Psoas muscle (tissue), 8 donors: ENCODE data around the gene MEMO1. TPM values are rescaled to one million over a fixed set of nuclear protein-coding genes. Genes with fewer than 3 reads are reported as not detected.
"Not testable (repeated sequence)": the region's sequence is repeated elsewhere in the genome, so short reads cannot be mapped to it uniquely, and the experiment has no call there.

Source experiments
- ATAC-seq, 4 donors: fragments of 200-7000 bp; cut with Tn5 transposase; one replicate each; pipeline ENCODE4 v1.9.1; 2020; ENCODE audit warnings: moderate library complexity in 3 of 4, mild to moderate bottlenecking in 2 of 4
- DNase-seq, 2 donors: peaks; one replicate each; pipeline ENCODE4 v3.0.0-alpha.2; 2020
- H3K27ac ChIP-seq: fragments of 200-600 bp; one replicate; pipeline ENCODE4 v1.8.0; 2022
- H3K27me3 ChIP-seq, 3 donors: fragments of 200-600 bp in 1 of 3; one replicate each; pipeline versions ENCODE4 v1.6.1 to v1.8.0; 2013 to 2022; ENCODE audit warnings: low read length in 2 of 3, mild to moderate bottlenecking in 2 of 3, moderate library complexity in 1 of 3; ENCODE audit not compliant: insufficient read depth in 3 of 3
- H3K36me3 ChIP-seq, 2 donors: fragments of 200-600 bp in 1 of 2; one replicate each; pipeline versions ENCODE4 v1.6.1 to v1.8.0; 2013 to 2022; ENCODE audit warnings: low read depth in 1 of 2, mild to moderate bottlenecking in 1 of 2, moderate library complexity in 1 of 2; ENCODE audit not compliant: insufficient read depth in 1 of 2
- H3K4me1 ChIP-seq: fragments of 200-600 bp; one replicate; pipeline ENCODE4 v1.8.0; 2022
- H3K4me3 ChIP-seq: fragments of 200-600 bp; one replicate; pipeline ENCODE4 v1.8.0; 2022; ENCODE audit warnings: mild to moderate bottlenecking
- H3K9me3 ChIP-seq: fragments of 200-600 bp; one replicate; pipeline ENCODE4 v1.8.0; 2022
- WGBS, 3 donors: extraction: QIAGEN DNeasy Blood & Tissue Kit; methylation state at CpG; one replicate each; pipeline versions ENCODE4 v1.1.6 to v1.1.7; 2013; 5-methylcytosine and 5-hydroxymethylcytosine counted together
- intact Hi-C, 2 donors: fragments of 100-400 bp; cut with DNase I; formaldehyde crosslinking; loops; one replicate each; pipeline versions ENCODE4 v1.11.0 to v1.14.2; 2022
- polyA plus RNA-seq, 3 donors: library from polyadenylated mRNA; stranded (reverse); fragments of 200-250 nt; gene quantifications; one replicate each; pipeline ENCODE4 v1.2.3, GENCODE V29; 2013
- total RNA-seq, 4 donors: library from RNA; stranded (reverse); fragmentation: NEBNext Ultra II Directional in 2 of 4; extraction: Animal tissue kit (Norgen Biotek cat#: 25700) in 2 of 4; gene quantifications; one replicate each; pipeline versions ENCODE4 v1.2.1 to v1.2.4, GENCODE V29; 2021 to 2023
- TF ChIP-seq, protein P1 (sequence below): fragments of 200-600 bp; IDR thresholded peaks from one replicate; pipeline ENCODE4 v1.8.0; 2022; ENCODE audit warnings: antibody characterized with exemption
- donor health status: healthy with polysubstance abuse.
- donor health status: DM: no; HTN: no; CAD: no; lungs with moderate emphysema.
- donor health status: Bipolar disorder and iron deficiency.
- donor health status: healthy.
- donor health status: DM: yes; HTN: yes; CAD: no.
- donor health status: DM: no; HTN: no; CAD: no.
- donor health status: DM: no; HTN: no; CAD: no.
- donor health status: DM: yes; HTN: yes; CAD: no.

The MEMO1 gene
- total and polyA plus RNA-seq, 7 donors, result 40.0 to 86.8 (median 56.0) TPM

DNA sequence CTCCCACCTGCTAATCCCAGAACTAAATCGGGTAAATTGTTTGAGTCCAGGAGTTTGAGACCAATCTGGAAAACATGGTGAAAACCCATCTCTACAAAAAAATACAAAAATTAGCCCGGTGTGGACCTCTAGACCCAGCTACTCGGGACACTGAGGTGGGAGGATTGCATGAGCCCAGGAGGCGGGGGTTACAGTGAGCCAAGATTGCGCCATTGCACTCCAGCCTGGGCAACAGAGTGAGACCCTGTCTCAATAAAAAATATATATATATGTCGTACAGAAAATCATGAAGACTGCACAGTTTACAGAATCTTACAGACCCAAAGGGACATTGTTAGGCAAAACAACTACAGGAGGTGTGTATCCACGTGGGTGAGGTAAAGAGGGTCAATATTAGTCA is 32.8 kb upstream of the MEMO1 start:
- Histone ChIP-seq H3K36me3 (no peaks in the 10 kb centered on the region), H3K27ac (no peak overlapping the region), H3K4me3 (no peak overlapping the region), H3K9me3 (no peaks in the 10 kb centered on the region), H3K4me1 (peaks cover 5% of the 10 kb centered on the region), H3K27me3 (no peaks in the 10 kb centered on the region)
- ATAC-seq (no peak), DNase-seq (no peak)
- TF ChIP-seq, protein P1, sequence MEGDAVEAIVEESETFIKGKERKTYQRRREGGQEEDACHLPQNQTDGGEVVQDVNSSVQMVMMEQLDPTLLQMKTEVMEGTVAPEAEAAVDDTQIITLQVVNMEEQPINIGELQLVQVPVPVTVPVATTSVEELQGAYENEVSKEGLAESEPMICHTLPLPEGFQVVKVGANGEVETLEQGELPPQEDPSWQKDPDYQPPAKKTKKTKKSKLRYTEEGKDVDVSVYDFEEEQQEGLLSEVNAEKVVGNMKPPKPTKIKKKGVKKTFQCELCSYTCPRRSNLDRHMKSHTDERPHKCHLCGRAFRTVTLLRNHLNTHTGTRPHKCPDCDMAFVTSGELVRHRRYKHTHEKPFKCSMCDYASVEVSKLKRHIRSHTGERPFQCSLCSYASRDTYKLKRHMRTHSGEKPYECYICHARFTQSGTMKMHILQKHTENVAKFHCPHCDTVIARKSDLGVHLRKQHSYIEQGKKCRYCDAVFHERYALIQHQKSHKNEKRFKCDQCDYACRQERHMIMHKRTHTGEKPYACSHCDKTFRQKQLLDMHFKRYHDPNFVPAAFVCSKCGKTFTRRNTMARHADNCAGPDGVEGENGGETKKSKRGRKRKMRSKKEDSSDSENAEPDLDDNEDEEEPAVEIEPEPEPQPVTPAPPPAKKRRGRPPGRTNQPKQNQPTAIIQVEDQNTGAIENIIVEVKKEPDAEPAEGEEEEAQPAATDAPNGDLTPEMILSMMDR, result no peak
- intact Hi-C loops, result no loop called here
- 71 to 78% (median 78%) methylated on average over 7 of the region's 7 CpGs for WGBS, 3 donors

DNA sequence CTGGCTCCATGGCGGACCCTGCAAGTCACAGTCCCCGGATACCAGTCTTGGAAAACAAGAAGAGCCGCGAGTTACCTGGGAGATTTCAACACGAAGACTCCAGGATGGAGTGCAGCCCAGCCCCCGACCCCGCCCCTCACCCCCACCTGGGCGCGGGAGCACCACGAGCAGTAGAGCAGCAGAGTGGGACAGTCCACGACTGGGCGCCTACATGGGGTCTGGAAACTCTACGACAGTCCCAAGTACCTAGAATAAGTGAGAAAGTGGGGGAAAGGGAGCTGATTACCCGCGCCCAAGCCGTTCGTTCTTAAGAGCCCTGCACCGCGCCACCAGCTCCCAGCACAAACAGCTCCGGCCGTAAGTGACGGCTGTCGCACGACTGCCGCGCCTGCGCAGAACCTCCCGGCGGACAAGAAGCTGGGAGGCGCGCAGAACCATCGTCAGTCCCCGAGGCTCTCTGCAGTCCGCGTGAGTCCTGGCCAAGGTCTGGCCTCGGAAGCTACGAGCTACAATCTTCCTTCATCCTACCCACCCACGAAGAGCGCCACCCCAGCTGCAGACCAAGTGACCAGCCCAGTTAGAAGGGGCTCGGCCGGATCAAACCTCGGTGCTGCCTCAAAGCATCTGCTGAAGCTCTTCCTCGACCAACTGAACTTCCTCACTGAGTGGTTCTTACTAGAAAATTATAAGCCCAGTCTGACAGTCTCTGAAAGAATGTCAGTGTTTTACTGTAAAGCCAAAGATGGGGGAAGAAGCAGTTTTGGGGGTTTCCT is 28.8 kb upstream of the MEMO1 start, which contains the start of gene DPY30:
Gene DPY30, minus strand, starts transcription at position 359 of the 773 bp plus-strand sequence. Its CDS starts 349 bp downstream, at position 10.
- intact Hi-C loops, result no loop called here
- Histone ChIP-seq H3K4me3 (peak within 1 kb of the TSS; percentile 88), H3K9me3 (no peaks in the 10 kb centered on the region), H3K4me1 (peaks cover 6% of the 10 kb centered on the region), H3K27me3 (no peaks in the 10 kb centered on the region), H3K27ac (peak within 1 kb of the TSS; percentile 84), H3K36me3 (peaks cover 0 to 17% of the 10 kb centered on the region in 2 donors)
- TF ChIP-seq, protein P1, result no peak
- WGBS, 3 donors, result 0 to 1% (median 1%) methylated on average over 35 to 43 of the region's 43 CpGs
- DNase-seq (peak; percentile 93 to 97), ATAC-seq (peak; percentile 97 to 99 (median 98))

DNA sequence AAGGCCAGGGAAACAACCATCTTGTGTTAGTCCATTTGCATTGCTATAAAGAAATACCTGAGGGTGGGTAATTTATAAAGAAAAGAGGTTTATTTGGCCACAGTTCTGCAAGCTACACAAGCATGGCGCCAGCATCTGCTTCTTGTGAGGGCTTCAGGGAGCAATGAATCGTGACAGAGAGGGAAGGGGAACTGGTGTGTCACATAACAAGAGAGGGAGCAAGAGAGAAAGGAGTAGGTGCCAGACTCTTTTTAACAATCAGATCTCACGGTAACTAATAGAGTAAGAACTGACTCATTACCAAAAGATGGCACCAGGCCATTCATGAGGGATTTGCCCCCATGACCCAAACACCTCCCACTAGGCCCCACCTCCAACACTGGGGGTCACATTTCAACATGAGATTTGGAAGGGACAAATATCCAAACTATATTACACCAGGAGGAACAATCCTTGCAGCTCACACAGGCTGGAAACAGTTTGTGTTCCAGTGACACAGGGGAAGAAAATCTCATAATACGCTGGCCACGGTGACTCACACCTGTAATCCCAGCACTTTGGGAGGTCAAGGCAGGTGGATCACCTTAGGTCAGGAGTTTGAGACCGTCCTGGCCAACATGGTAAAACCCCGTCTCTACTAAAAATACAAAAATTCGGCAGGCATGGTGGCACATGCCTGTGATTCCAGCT is 23.5 kb upstream of the MEMO1 start:
- WGBS, 3 donors, result 82 to 90% (median 87%) methylated on average over 8 of the region's 8 CpGs
- peaks cover 2 to 43% of the 10 kb centered on the region in 2 donors for H3K36me3 ChIP-seq
- DNase-seq, intact Hi-C loops, H3K27me3 ChIP-seq, H3K4me1 ChIP-seq, H3K9me3 ChIP-seq, H3K27ac ChIP-seq, H3K4me3 ChIP-seq: not testable (repeated sequence)
- ATAC-seq, result peak in 2 of 4 donors; percentile 30 to 43

DNA sequence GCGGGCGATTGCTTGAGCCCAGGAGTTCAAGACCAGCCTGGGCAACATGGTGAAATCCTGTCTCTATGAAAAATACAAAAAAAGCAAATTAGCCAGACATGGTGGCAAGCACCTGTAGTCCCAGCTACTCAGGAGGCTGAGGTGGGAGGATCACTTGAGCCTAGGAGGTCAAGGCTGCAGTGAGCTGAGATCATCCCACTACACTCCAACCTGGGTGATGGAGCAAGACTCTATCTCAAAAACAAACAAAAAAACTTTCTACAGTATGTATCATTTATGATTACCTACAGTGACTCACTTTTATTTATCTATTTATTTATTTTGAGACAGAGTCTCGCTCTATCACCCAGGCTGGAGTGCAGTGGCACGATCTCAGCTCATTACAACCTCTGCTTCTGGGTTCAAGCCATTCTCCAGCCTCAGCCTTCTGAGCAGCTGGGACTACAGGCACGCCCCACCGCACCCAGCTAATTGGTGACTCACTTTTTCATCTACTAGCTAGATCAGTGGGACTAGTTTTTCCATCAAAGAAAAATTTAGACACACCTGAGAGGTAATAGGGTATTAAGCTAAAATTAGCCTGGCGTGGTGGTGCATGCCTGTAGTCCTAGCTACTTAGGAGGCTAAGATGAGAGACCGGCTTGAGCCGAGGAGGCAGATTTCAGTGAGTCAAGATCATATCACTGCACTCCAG is 8.1 kb upstream of the MEMO1 start:
- intact Hi-C loops, result loop anchor here in 1 of 2 donors (10.0 kb wide), 1 partner anchor 146 kb away; the partner anchor contains the start of gene SLC30A6
- H3K4me3 ChIP-seq, ATAC-seq, H3K27ac ChIP-seq, H3K27me3 ChIP-seq, H3K4me1 ChIP-seq, H3K9me3 ChIP-seq, DNase-seq: not testable (repeated sequence)
- H3K36me3 ChIP-seq, result peaks cover 0 to 78% of the 10 kb centered on the region in 2 donors
- WGBS, 3 donors, result 96 to 98% (median 97%) methylated on average over 9 of the region's 9 CpGs

DNA sequence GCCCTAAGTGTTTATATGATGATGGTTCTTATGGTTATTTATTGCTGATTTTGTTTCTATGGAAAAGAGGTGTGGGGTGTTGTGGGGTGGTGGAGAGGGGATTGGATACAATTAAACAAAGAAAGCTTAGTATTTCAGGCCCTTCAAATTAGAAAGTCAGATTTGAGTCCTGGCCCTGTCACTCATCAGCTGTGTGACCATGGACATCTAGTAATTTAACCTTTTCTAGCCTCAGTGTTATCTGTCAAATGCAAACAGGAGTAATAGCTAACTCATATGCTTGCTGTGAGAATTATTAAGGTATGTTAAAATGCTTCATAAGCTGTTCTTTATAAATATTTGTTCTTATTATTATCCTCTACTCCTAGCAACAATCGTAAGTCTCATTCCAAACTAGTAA is 2.1 kb upstream of the MEMO1 start:
- Histone ChIP-seq H3K27me3 (no peaks in the 10 kb centered on the region), H3K9me3 (no peaks in the 10 kb centered on the region), H3K36me3 (peaks cover 0 to 36% of the 10 kb centered on the region in 2 donors), H3K4me1 (peaks cover 9% of the 10 kb centered on the region), H3K27ac (no peak overlapping the region), H3K4me3 (no peak overlapping the region)
- intact Hi-C loops, result loop anchor here (5.0 to 10.0 kb wide), 2 partner anchors 49 to 152 kb away; partner anchors contain the start of genes SLC30A6 (in 1 of the 2) and SPAST (in 1 of the 2)
- TF ChIP-seq, protein P1, result no peak
- no peak for DNase-seq
- 88 to 95% (median 92%) methylated on average over 1 of the region's 1 CpG for WGBS, 3 donors
- no peak for ATAC-seq
